GM19455 (cell line): ENCODE results near the gene SLC15A4.
"Not testable (repeated sequence)": the region's sequence is repeated elsewhere in the genome, so short reads cannot be mapped to it uniquely, and the experiment has no call there.

Source experiments
- ATAC-seq: cut with Tn5 transposase; IDR thresholded peaks from one replicate; pipeline ENCODE4 v1.9.1; 2021; ENCODE audit not compliant: unreplicated experiment

Gene SLC15A4

DNA sequence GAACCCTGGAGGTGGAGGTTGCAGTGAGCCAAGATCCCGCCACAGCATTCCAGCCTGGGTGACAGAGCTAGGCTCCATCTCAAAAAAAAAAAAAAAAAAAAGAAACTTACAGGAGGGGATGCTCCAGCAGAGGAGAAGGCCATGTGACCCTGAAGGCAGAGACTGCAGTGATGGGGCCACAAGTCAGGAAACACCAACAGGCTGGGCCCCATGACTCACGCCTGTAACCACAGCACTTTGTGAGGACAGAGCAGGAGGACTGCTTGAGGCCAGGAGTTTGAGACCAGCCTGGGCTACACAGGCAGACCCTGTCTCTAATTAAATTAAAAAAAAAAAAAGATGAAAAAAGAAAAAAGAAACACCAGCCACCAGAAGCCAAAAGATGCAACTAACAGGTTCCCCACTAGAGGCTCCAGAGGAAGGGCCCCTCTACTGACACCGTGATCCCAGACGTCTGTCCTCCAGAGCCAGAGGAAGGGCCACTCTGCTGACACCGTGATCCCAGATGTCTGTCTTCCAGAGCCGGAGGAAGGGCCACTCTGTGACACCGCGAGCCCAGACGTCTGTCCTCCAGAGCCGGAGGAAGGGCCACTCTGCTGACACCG lies 20.4 kb upstream of the SLC15A4 start:
- ATAC-seq, result peak; percentile 59

DNA sequence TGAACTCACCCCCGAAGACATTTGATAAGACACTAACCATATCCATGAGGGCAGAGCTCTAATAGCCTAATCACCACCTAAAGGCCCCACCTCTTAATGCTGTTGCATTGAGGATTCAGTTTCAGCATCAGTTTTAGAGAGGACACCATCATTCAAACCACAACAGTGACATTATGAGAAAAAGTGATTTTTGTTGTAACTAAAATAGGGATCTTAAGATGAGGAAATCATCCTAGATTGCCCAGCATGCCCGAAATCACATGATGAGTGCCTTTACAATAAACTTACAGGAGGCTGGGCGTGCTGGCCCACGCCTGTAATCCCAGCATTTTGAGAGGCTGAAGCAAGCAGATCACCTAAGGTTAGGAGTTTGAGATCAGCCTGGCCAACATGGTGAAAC lies 19.8 kb upstream of the SLC15A4 start:
- ATAC-seq, result no peak

DNA sequence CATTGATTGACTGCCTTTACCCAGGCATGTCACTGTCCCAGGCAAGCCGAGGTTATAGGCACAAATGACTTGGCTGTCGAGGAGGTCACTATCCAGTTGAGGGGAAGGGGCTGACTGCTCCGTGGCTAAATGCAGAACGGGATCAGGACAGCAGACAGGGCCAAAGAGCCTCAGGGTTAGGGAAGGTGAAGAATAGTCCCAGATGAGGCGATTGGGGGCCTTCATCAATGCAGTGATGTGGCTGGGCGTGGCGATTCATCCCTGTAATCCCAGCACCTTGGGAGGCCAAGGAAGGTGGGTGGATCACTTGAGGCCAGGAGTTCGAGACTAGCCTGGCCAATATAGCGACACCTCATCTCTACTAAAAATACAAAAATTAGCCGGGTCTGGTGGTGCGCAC lies 18.8 kb upstream of the SLC15A4 start:
- ATAC-seq, result no peak

DNA sequence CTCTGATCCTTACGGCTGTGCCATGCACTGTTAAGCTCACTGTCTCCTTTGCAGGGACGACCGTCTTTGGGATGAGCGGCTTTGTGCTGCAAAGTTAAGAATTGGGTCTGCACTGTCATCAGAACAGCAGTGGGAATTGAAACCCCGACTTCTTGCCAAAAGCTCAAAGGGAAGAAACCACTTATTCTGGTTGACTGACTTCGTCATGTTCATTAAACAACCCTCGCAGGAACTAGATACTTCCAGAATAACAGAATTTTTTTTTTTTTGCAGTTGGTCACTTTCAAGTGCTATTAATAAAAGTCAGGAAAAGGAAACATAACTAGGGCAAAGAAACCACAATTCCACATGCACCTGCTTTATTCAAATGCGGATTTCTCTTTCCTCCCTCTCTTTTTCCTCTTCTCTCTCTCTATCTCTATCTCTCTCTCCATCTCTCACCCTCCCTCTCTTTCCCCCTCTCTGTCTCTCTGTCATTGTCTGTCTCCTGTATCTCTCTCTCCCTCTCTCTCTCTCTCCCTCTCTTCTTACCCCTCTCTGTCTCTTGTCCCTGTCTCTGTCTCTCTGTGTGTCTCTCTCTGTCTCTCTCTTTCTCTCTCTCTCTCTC lies 17.2 kb upstream of the SLC15A4 start:
- ATAC-seq, result peak; percentile 68

DNA sequence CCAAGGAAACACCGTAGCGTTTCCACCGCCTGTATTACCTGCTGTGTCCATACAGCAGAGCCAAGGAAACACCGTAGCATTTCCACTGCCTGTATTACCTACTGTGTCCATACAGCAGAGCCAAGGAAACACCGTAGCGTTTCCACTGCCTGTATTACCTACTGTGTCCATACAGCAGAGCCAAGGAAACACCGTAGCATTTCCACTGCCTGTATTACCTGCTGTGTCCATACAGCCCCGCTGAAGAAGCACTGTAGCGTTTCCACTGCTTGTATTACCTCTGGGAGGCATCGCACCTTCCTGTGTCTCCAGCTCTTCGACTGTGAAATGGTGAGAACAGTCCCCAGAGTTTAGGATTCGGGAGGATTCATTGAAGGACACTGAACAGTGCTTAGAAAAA lies 16.1 kb upstream of the SLC15A4 start:
- not testable (repeated sequence) for ATAC-seq

DNA sequence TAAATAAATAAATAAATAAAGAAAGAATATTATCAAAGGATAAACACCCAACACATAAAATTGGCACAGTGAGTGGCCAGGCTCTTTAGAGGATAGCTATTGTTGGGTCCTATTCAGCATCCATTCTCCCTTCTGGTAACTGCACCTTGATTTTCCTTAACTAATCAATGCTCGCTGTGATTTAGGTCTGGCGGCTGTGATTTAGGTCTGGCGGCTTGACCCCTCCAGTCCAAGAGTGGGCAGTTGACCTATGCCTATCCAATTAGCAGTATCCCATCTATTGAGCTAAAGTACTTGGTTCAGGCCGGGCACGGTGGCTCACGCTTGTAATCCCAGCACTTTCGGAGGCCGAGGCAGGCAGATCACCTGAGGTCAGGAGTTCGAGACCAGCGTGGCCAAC lies 9.7 kb upstream of the SLC15A4 start:
- ATAC-seq, result no peak

DNA sequence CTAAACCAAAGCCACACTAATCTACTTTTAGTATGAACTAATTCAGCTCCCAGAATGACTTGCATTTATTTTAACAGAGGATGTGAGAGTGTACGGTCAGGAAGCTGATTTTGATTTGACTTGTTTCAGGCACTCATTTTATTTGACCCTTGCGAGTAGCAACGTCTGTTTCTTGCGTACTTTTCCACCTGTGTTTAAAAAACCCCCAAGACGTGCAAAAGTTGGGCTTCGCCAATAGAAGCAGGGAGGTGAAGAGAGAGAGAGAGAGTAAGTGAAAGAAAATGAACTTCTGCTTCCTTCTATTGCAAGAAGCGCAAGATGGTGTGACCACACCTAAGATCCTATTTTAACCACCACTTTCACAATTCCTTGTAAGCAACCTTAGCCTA lies 6.7 kb upstream of the SLC15A4 start:
- peak; percentile 58 for ATAC-seq

DNA sequence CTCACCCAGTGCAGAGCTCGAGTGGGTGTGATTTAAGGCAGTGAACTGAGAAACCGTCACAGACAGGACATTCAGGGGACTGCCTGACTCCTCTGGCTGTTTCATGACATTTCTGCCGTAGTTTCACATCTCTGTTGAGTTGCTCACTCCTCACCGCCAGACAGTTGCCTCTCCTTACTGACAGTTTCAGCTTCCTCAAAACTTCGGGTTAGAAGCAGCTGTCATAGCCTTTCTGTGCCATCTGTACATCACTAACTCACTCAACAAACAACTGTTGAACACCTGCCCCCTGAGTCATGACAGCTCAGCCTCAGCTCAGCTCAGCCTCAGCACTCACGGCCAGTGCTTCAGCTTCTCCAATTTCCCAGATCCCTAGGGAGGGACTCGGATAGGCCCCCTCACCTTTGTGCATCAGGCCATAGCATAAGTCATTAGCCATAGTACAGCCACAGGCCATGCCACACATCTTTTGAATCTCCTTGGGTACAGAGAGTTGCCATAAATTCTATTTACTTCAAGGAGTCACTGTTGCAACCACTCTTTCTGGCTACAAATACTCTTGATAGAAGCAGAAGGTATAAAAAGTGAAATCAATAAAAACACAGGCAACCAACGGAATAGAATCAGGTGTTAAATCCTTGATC lies 6.2 kb upstream of the SLC15A4 start:
- peak; percentile 90 for ATAC-seq

DNA sequence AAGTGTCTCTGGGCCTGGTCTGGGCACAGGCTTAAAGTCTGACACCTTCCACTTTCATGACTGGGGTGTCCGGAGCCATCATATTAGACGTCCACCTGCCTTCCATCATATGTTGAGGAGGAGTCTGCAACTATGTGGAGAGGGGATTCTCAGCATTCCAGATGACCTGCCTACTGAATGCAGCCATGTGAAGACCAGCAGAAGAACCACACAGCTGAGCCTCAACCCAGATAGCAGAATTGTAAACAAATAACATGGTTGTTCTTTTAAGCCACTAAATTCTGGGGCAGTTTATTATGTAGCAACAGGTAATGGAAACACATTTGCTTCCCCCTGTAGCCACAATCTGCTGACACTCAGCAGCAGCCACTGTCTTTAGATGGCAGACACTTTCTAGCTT lies 4.0 kb upstream of the SLC15A4 start:
- ATAC-seq, result no peak

DNA sequence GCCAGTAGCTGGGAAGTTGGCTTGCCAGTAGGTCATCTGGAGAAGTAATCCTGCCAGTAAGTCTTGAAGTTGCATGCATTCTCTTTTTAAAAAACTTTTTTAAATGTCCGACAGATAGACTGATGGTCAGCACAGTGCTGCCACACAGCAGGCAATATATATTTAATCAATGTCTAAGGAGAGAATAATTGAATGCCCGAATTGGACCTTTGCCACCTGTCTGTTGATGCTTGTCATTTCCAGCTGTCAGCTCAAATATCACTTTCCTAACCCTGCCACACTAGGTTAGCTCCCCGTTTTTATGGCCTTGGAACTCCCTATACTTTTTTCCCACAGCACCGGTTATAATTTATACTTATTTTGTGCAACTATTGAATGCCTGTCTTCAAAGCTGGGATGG lies 2.1 kb upstream of the SLC15A4 start:
- no peak for ATAC-seq

DNA sequence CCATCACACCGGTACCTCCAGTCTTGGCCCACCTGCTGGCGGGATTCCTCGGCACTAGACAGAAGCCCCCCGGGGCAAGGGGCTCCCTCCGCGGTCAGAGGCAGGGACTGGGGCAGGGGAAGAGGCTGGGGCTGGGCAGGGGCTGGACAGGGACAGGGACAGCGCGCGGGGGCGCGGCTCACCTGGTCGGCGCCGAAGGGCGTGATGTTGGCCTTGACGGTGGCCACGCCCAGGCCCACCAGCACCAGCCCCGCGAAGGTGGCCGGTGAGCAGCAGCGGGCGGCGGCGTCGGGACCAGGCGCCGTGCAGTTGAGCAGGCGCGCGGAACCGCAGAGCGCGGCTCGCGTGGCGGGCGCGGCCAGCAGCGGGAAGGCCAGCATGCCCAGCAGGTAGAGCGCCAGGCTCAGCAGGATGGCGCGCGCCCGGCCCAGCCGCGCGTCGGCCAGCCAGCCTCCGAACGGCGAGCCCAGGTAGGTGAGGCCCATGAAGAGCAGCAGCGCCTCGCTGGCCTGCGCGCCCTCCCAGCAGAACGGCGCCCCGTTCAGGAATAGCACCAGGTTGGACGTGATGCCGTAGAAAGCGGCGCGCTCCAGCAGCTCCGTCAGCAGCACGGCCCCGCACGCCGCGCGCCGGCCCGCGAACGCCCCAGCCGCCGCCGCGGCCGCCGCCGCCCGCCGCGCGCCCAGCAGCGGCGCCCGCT lies 392 bp downstream of the SLC15A4 start:
- peak; percentile 23 for ATAC-seq

DNA sequence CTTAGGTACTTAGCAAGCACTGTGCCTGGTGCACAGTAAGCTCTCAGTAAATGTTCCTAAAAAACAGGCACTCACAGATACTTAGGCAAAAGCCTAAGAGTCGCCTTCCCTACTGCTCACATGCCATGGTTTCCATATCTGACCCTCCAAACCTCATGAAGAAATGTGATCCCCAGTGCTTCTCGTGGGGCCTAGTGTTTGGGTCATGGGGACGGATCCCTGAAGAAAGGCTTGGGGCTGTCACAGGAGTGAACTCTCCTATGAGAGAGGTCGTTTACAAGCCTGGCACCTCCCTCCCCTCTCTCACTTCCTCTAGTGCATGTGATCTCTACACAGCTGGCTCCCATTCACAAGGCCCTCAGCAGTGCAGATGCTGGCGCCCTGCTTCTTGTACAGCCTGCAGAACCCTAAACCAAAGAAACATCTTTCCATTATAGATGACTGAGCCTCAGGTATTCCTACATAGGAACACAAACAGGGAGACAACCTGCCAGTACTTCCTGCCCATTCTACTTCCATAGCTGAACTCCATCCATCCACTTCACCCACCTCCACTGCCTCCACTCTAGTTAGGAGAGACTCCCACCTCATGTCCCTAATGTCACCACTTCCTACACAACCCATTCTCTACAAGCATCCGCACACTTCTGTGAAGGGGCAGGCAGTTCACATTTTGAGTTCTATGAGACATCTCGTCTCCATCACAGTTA lies 2.9 kb downstream of the SLC15A4 start:
- peak; percentile 56 for ATAC-seq

DNA sequence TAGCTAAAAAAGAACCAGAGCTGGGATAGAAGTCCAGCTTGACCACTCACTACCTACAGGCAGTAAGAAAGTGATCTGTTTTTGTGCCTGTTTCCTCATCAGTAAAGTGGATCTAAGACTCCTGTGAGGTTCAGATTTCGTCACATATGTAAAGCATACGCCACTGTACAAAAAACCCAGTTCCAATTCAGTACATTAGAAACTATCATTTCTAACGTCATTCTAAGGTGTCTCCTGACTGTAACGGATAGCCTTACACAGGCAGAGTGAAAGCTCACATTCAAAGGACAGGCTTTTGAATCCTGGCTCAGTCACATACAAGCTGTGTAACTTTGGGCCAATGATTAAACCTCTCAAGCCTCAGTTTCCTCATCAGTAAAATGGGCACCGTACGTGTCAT lies 3.5 kb downstream of the SLC15A4 start:
- no peak for ATAC-seq

DNA sequence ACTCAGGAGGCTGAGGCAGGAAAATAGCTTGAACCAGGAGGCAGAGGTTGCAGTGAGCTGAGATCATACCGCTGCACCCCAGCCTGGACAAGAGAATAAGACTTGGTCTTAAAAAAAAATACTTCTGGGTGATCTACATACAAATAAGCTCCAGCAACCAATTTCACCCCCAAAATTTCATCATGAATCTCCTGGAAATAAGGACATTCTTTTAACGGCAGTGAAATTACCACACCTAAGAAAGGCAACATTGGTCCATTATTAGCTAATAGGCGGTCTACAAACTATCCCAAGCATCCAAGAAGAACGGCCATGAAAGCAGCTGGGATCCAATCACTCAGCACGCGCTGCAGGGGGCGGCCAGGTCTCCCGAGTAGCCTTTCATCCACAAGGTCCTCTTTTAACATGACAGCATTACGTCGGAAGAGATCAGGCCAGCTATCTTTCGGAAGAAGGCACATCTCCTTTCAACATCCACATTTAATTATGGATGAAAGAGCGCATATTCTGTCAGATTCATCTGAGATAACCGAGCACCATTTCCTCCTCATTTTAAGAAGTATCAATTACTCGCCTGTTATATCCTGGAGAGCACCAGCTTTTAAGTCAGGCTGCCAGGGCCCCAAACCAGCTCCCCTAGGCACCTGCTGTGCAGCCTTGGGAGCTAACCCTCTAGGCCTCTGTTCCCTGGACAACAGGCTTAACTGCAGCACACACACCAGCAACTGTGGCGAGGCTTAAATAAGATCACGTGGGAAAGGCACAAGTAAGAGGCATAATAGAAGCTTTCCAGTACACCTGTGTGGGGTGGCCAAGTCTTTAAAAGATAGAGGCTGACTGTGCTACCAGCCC lies 4.2 kb downstream of the SLC15A4 start:
- no peak for ATAC-seq

DNA sequence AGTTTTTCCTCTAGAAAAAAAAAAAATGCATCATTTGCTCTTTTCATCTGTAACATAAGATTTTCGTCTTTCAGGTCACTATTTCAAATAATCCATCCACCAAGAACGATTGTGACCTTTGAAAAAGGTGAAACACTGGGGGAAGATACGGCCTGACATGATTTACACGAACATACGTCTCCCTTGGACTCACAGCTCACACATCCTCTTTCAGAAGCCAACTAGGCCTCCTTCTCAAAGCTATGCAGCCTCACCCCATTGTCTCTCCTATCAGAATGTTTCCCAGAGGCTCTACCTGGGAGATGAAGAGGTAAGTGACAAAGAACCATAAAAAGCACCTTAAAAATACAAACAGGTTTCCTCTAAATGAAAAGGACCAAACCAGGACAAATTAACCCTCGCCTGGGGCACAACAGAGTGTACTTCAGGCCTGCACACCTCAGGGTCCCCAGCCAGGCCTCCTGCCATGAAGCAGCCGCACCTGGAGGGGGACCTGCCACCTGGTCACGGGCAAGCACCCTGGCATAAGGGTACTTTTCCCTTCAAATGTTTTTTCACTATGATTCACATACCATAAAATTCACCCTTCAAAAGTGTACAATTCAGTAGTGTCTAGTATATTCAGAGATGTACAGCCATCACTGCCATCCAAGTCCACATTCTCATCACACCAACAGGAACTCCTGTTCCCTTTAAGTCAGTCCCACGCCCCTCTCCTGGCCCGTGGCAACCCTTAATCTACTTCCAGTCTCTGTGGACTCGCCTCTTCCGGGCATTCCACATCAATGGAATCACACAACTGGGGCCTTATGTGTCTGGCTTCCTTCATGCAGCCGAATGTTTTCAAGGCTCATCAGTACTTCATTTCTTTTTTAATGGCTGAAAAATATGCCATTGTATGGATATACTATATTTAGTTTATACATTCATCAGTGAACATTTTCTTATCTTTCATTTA lies 5.4 kb downstream of the SLC15A4 start:
- ATAC-seq, result peak; percentile 36

DNA sequence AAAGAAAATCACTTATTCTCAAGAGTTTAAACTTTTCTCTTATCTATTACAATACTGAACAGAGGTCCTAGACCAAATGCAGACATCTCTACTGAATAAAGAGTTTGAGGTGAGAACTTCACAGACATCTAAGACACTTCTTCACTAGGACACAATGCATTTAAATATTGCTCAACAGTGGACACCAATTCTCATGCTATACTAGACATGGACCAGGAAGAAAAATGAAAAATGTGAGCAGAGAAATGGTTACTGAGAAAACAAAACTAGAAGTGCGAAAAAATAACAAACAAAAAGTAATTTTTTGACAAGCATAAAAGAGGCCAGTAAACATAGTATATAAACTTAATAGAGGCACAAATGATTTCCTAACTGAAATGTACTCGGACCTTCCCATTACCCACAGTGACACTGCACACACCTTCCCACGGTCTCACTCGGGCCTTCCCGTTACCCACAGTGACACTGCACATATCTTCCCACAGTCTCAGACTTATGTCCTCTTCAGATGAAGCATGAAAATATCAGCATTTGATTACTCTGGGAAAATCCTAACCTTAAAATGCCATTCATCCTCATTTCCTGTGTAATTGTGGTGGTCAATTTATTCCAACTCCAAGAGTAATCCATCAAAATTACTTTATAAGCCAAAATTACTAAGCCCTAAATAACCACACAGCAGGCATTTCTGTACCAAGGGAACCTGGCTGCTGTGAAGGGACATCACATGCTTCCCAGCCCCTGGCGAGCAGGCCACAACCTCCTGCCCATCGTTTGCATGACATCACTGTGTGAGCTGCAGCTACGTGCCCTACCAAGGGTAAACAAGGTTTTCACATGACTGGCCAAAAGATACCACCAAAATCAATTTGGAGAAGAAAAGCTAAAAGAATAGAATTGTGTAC lies 6.4 kb downstream of the SLC15A4 start:
- ATAC-seq, result peak; percentile 22

DNA sequence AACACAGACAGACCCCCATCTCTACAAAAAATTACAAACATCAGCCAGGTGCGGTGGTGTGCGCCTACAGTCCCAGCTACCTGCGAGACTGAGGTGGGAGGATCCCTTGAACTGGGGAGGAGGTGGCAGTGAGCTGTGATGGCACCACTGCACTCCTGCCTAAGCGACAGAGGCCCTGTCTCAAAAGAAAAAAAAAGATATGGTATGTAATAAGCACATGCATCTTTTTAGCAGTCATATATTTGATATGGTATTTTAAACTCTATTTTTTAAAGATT lies 7.2 kb downstream of the SLC15A4 start:
- ATAC-seq, result no peak

DNA sequence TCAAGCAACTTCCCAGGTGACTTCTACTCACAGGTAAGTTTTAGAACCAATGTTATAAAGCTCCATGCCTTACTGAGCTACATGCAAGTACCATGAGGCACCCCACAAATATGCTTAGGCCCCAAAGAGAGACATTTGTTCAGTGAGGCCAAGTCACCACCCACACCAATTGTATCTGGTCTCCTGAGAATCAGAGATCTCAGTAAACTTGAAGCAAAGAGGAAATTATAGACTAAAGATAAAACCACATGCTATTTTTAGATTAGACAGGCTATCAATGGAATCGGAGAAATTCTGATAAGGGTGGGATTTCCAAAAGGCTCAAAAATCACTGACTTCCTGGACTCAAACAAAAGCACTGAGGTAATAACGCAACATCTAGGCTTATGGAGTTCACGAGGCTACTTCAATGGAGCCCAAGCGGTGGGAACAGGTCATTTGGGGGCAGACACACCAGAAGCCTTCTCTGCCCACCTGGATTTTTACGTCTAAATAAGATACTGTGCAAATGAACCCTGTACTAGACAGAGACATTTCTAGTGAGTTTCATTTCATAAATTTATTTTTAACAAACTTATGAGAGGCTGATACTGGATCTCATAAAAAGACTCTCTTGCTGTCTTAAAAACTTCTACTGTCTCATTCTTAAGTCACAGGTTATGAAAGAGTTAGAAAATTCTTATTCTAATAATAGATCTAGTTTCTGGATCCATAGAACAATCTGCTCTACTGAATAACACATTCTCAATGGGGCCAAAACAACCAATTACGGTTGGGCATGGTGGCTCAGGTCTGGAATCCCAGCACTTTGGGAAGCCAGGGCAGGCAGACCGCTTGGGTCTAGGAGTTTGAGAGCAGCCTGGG lies 7.7 kb downstream of the SLC15A4 start:
- ATAC-seq, result no peak
